IMR-90 (cell line): ENCODE results near the gene MFAP4. TPM values are rescaled to one million over a fixed set of nuclear protein-coding genes. Genes with fewer than 3 reads are reported as not detected.

Experiments
- ATAC-seq: fragments of 200-7000 bp; cut with Tn5 transposase; 2 replicates; pipeline ENCODE4 v1.9.1; 2020; ENCODE audit warnings: low read depth, mild to moderate bottlenecking, moderate library complexity
- BruUV-seq: library from RNA; stranded (reverse); fragments of 400-500 nt; replicated peaks from 2 replicates; lab custom pipeline; 2021; lab: Mats Ljungman, UMichigan
- CTCF ChIA-PET: fragments of 300-600 bp; formaldehyde crosslinking; extraction: SDS; loops from one replicate; lab custom pipeline; 2021; ENCODE audit warnings: antibody characterized with exemption; lab: Yijun Ruan, JAX
- POLR2A ChIA-PET: fragments of 300-600 bp; sonication (Branson Sonifier 250); formaldehyde crosslinking; loops from one replicate; lab custom pipeline; 2022; ENCODE audit warnings: antibody characterized with exemption; ENCODE audit not compliant: unreplicated experiment; lab: Charles Lee
- DNase-seq: peaks from one replicate; pipeline ENCODE4 v3.0.0; 2013
- H2AFZ ChIP-seq: replicated peaks from 2 replicates; pipeline ENCODE3; 2013; ENCODE audit warnings: low read length, mild to moderate bottlenecking; ENCODE audit not compliant: poor library complexity
- H2AK5ac ChIP-seq: 2 replicates; pipeline ENCODE4 v1.6.1; 2013; ENCODE audit warnings: low read depth, low read length, inconsistent platforms
- H2AK9ac ChIP-seq: replicated peaks from 2 replicates; pipeline ENCODE3; 2013; ENCODE audit warnings: mild to moderate bottlenecking, low read depth, low read length, moderate library complexity; ENCODE audit not compliant: poor library complexity
- H2BK120ac ChIP-seq: 2 replicates; pipeline ENCODE4 v1.6.1; 2013; ENCODE audit warnings: low read depth, low read length, inconsistent platforms
- H2BK15ac ChIP-seq: 3 replicates; pipeline ENCODE4 v1.6.1; 2013; ENCODE audit warnings: low read depth, low read length, inconsistent platforms
- H2BK20ac ChIP-seq: 2 replicates; pipeline ENCODE4 v1.6.1; 2013; ENCODE audit warnings: low read depth, mild to moderate bottlenecking, inconsistent platforms, low read length, moderate library complexity
- H2BK5ac ChIP-seq: 2 replicates; pipeline ENCODE4 v1.6.1; 2013; ENCODE audit warnings: mild to moderate bottlenecking, low read depth, low read length, inconsistent platforms; ENCODE audit not compliant: poor library complexity, severe bottlenecking
- H3K14ac ChIP-seq: replicated peaks from 2 replicates; pipeline ENCODE4 v1.6.1; 2013; ENCODE audit warnings: low read depth, low read length, inconsistent platforms
- H3K18ac ChIP-seq: 2 replicates; pipeline ENCODE4 v1.6.1; 2013; ENCODE audit warnings: low read depth, low read length, control low read depth
- H3K23ac ChIP-seq: 2 replicates; pipeline ENCODE4 v1.6.1; 2013; ENCODE audit warnings: low read depth, low read length, inconsistent platforms
- H3K27ac ChIP-seq: 2 replicates; pipeline ENCODE4 v1.5.1; 2013; ENCODE audit warnings: mild to moderate bottlenecking, control low read depth, low read length; ENCODE audit not compliant: insufficient read depth
- H3K27me3 ChIP-seq: 2 replicates; pipeline ENCODE4 v1.6.1; 2013; ENCODE audit warnings: low read length; ENCODE audit not compliant: control insufficient read depth, insufficient read depth
- H3K36me3 ChIP-seq: 2 replicates; pipeline ENCODE4 v1.6.1; 2013; ENCODE audit warnings: low read length, mixed read lengths; ENCODE audit not compliant: control insufficient read depth, insufficient read depth
- H3K4ac ChIP-seq: 2 replicates; pipeline ENCODE4 v1.6.1; 2013; ENCODE audit warnings: low read depth, low read length, inconsistent platforms
- H3K4me1 ChIP-seq: 2 replicates; pipeline ENCODE4 v1.6.1; 2013; ENCODE audit warnings: low read length, mixed read lengths; ENCODE audit not compliant: control insufficient read depth, insufficient read depth
- H3K4me2 ChIP-seq: 2 replicates; pipeline ENCODE4 v1.6.1; 2013; ENCODE audit warnings: low read depth, mild to moderate bottlenecking, control low read depth, low read length, moderate library complexity
- H3K4me3 ChIP-seq: 2 replicates; pipeline ENCODE4 v1.5.1; 2013; ENCODE audit warnings: low read depth, mild to moderate bottlenecking, control low read depth, low read length, moderate library complexity; ENCODE audit not compliant: insufficient read depth
- H3K56ac ChIP-seq: 2 replicates; pipeline ENCODE4 v1.6.1; 2013; ENCODE audit warnings: low read length, inconsistent platforms; ENCODE audit not compliant: insufficient read depth; ENCODE audit errors: extremely low read depth
- H3K79me1 ChIP-seq, 2 experiments: 2 replicates each; pipeline ENCODE4 v1.6.1; 2013; ENCODE audit warnings: low read length in 2 of 2, inconsistent platforms in 1 of 2, low read depth in 1 of 2
- H3K9ac ChIP-seq: 2 replicates; pipeline ENCODE4 v1.6.1; 2013; ENCODE audit warnings: low read depth, low read length, control low read depth
- H3K9me1 ChIP-seq: 2 replicates; pipeline ENCODE4 v1.6.1; 2013; ENCODE audit warnings: low read length, inconsistent platforms; ENCODE audit not compliant: insufficient read depth
- H3K9me3 ChIP-seq: 2 replicates; pipeline ENCODE4 v1.6.1; 2013; ENCODE audit warnings: low read length; ENCODE audit not compliant: control insufficient read depth, insufficient read depth
- H4K20me1 ChIP-seq: 2 replicates; pipeline ENCODE4 v1.6.1; 2013; ENCODE audit warnings: low read length, inconsistent platforms; ENCODE audit not compliant: insufficient read depth
- H4K5ac ChIP-seq: 2 replicates; pipeline ENCODE4 v1.6.1; 2013; ENCODE audit warnings: mild to moderate bottlenecking, low read depth, low read length, control low read depth
- H4K8ac ChIP-seq, 2 experiments: 2 replicates each; pipeline ENCODE4 v1.6.1; 2013; ENCODE audit warnings: low read depth in 2 of 2, low read length in 2 of 2, control low read depth in 1 of 2, inconsistent platforms in 1 of 2
- H4K91ac ChIP-seq: 2 replicates; pipeline ENCODE4 v1.6.1; 2013; ENCODE audit warnings: low read depth, low read length, inconsistent platforms; ENCODE audit not compliant: insufficient read depth
- BHLHE40 ChIP-seq: fragments of 150-350 bp; IDR thresholded peaks from 2 replicates; pipeline ENCODE4 v1.6.1; 2016; ENCODE audit warnings: mild to moderate bottlenecking, low read depth, low read length
- CEBPB ChIP-seq: IDR thresholded peaks from 2 replicates; pipeline ENCODE4 v1.6.1; 2012; ENCODE audit warnings: low read depth, low read length, improper control_type of control experiment
- CHD1 ChIP-seq: IDR thresholded peaks from 2 replicates; pipeline ENCODE4 v1.6.1; 2012; ENCODE audit warnings: low read depth, low read length, improper control_type of control experiment
- CTCF ChIP-seq: conservative IDR thresholded peaks from 2 replicates; pipeline ENCODE4 v1.5.1; 2012; ENCODE audit warnings: mild to moderate bottlenecking, low read depth, low read length, improper control_type of control experiment
- ELK1 ChIP-seq: fragments of 150-350 bp; IDR thresholded peaks from 2 replicates; pipeline ENCODE4 v1.6.1; 2016; ENCODE audit warnings: low read depth, mild to moderate bottlenecking, low read length, moderate library complexity, borderline replicate concordance
- FOS ChIP-seq: fragments of 150-350 bp; IDR thresholded peaks from 2 replicates; pipeline ENCODE4 v1.6.1; 2016; ENCODE audit warnings: low read depth, low read length
- MAFK ChIP-seq: IDR thresholded peaks from 2 replicates; pipeline ENCODE4 v1.6.1; 2012; ENCODE audit warnings: low read depth, low read length, improper control_type of control experiment
- MAZ ChIP-seq: IDR thresholded peaks from 2 replicates; pipeline ENCODE4 v1.6.1; 2012; ENCODE audit warnings: low read depth, mild to moderate bottlenecking, low read length, improper control_type of control experiment, moderate library complexity, borderline replicate concordance
- MXI1 ChIP-seq: IDR thresholded peaks from 2 replicates; pipeline ENCODE4 v1.6.1; 2012; ENCODE audit warnings: low read depth, mild to moderate bottlenecking, low read length, moderate library complexity, borderline replicate concordance
- NFE2L2 ChIP-seq: fragments of 150-350 bp; IDR thresholded peaks from 2 replicates; pipeline ENCODE4 v1.6.1; 2016; ENCODE audit warnings: low read depth, mild to moderate bottlenecking, low read length
- POLR2A ChIP-seq: IDR thresholded peaks from 2 replicates; pipeline ENCODE4 v1.6.1; 2012; ENCODE audit warnings: mild to moderate bottlenecking, low read depth, low read length
- RAD21 ChIP-seq: IDR thresholded peaks from 2 replicates; pipeline ENCODE4 v1.6.1; 2012; ENCODE audit warnings: low read length, improper control_type of control experiment
- RCOR1 ChIP-seq: IDR thresholded peaks from 2 replicates; pipeline ENCODE4 v1.6.1; 2012; ENCODE audit warnings: mild to moderate bottlenecking, low read length, improper control_type of control experiment; ENCODE audit not compliant: insufficient replicate concordance
- RFX5 ChIP-seq: IDR thresholded peaks from 2 replicates; pipeline ENCODE4 v1.8.0; 2012; ENCODE audit warnings: low read depth, mild to moderate bottlenecking, low read length, moderate library complexity
- SMC3 ChIP-seq: fragments of 150-350 bp; IDR thresholded peaks from 2 replicates; pipeline ENCODE4 v1.6.1; 2016; ENCODE audit warnings: low read depth, mild to moderate bottlenecking, antibody characterized with exemption, low read length, moderate library complexity
- USF2 ChIP-seq: fragments of 150-350 bp; IDR thresholded peaks from 2 replicates; pipeline ENCODE4 v1.6.1; 2017; ENCODE audit warnings: mild to moderate bottlenecking, antibody characterized with exemption, low read length, low read depth
- WGBS, 2 experiments: methylation state at CpG; one replicate each; pipeline versions ENCODE4 v1.1.5 to v1.1.7; 2013; ENCODE audit warnings: missing lambda C conversion rate in 2 of 2; ENCODE audit not compliant: insufficient read length in 1 of 2; ENCODE audit errors: extremely low coverage in 2 of 2; 5-methylcytosine and 5-hydroxymethylcytosine counted together
- dilution Hi-C: fragments of 300-500 bp; cut with HindIII; formaldehyde crosslinking; loops from one replicate; pipeline ENCODE4 v1.14.3; 2018; ENCODE audit warnings: low sequenced_read_pairs; ENCODE audit not compliant: unreplicated experiment
- in situ Hi-C: fragments of 300-500 bp; cut with MboI; formaldehyde crosslinking; loops from 3 replicates; pipeline ENCODE4 v1.14.3; 2019; ENCODE audit warnings: low sequenced_read_pairs, inconsistent platforms, mixed read lengths
- intact Hi-C: fragments of 100-400 bp; cut with micrococcal nuclease; formaldehyde crosslinking; loops from 2 replicates; pipeline ENCODE4 v1.10.0; 2022
- polyA plus RNA-seq, 3 experiments: library from polyadenylated mRNA; depleted of rRNA; stranded (reverse); fragments of >200 nt; gene quantifications; 2 replicates each; pipeline ENCODE4 v1.2.3, GENCODE V29; 2012; ENCODE audit warnings: low replicate concordance in 1 of 3
- total RNA-seq: library from RNA; depleted of rRNA; stranded (reverse); fragments of >200 nt; gene quantifications from 2 replicates; pipeline ENCODE4 v1.2.3, GENCODE V29; 2012

MFAP4 gene
- total and polyA plus RNA-seq, 2 of the 4 experiments (the other 2 are of a cell fraction) = 7.0 to 71.6 TPM

- H3K9me3 ChIP-seq = no peaks in the 10 kb centered on the region
- H2BK120ac ChIP-seq = no peak overlapping the region
- ATAC-seq (no peak), DNase-seq (no peak)
- no peak overlapping the region for H2BK5ac ChIP-seq
- no peak overlapping the region for H3K9ac ChIP-seq
- H4K91ac ChIP-seq = no peak overlapping the region
- no peak overlapping the region for H3K23ac ChIP-seq
- H2BK15ac ChIP-seq = 0 out of 3 replicates have a peak overlapping the region, but pooled peaks have one; percentile 40
- H3K27me3 ChIP-seq = no peaks in the 10 kb centered on the region
- POLR2A ChIA-PET = no interaction called here
- no peak overlapping the region for H2AFZ ChIP-seq
- no peak overlapping the region for H4K8ac ChIP-seq
- H2AK5ac ChIP-seq = peak overlapping the region; percentile 20; the same call in 1 of the 2 replicates
- H3K27ac ChIP-seq = no peak overlapping the region
- no TSS peak for BruUV-seq
- no peak overlapping the region for H4K5ac ChIP-seq
- H3K56ac ChIP-seq = no peak overlapping the region
- no peak for TF ChIP-seq MAZ
- TF ChIP-seq USF2 = no peak
- no peak for TF ChIP-seq CHD1
- TF ChIP-seq ELK1 = no peak
- TF ChIP-seq FOS = no peak
- TF ChIP-seq RFX5 = no peak
- no peak for TF ChIP-seq SMC3
- no peak for TF ChIP-seq POLR2A
- no peak for TF ChIP-seq MXI1
- TF ChIP-seq CEBPB = no peak
- no peak for TF ChIP-seq BHLHE40
- no peak for TF ChIP-seq CTCF
- no peak for TF ChIP-seq RCOR1
- no peak for TF ChIP-seq MAFK
- no peak for TF ChIP-seq RAD21
- no peak for TF ChIP-seq NFE2L2
- no peak overlapping the region for H3K18ac ChIP-seq
- H3K14ac ChIP-seq = no peak overlapping the region
- CTCF ChIA-PET = no interaction called here
- H3K4me1 ChIP-seq = peaks cover 27% of the 10 kb centered on the region
- H3K79me1 ChIP-seq = peaks cover 0 to 32% of the 10 kb centered on the region in 2 experiments; a peak in 2 of 4 replicates
- in situ Hi-C loops = no loop called here
- 98% methylated on average over 6 of the region's 12 CpGs; no CpG with 5 or more reads in 1 of the 2 experiments for WGBS, 2 experiments
- no peak overlapping the region for H3K4me2 ChIP-seq
- dilution Hi-C loops = no loop called here
- no peak overlapping the region for H3K4me3 ChIP-seq
- peak overlapping the region; percentile 29 for H2AK9ac ChIP-seq
- intact Hi-C loops = no loop called here
- H3K4ac ChIP-seq = no peak overlapping the region
- peaks cover 18% of the 10 kb centered on the region; the same call in 1 of the 2 replicates for H3K36me3 ChIP-seq
- H2BK20ac ChIP-seq = no peak overlapping the region
- H4K20me1 ChIP-seq = peaks cover 4% of the 10 kb centered on the region; the same call in 1 of the 2 replicates
- peaks cover 37% of the 10 kb centered on the region for H3K9me1 ChIP-seq
Observed at GRCh38 chr17:19333736-19334290, 53.2 kb downstream of the MFAP4 start.
